ENCODE results near the gene MSRB3.

GRCh38 chr12:65392491-65392890, 114.0 kb downstream of the MSRB3 start:
- TF ChIP-seq, protein P1, sequence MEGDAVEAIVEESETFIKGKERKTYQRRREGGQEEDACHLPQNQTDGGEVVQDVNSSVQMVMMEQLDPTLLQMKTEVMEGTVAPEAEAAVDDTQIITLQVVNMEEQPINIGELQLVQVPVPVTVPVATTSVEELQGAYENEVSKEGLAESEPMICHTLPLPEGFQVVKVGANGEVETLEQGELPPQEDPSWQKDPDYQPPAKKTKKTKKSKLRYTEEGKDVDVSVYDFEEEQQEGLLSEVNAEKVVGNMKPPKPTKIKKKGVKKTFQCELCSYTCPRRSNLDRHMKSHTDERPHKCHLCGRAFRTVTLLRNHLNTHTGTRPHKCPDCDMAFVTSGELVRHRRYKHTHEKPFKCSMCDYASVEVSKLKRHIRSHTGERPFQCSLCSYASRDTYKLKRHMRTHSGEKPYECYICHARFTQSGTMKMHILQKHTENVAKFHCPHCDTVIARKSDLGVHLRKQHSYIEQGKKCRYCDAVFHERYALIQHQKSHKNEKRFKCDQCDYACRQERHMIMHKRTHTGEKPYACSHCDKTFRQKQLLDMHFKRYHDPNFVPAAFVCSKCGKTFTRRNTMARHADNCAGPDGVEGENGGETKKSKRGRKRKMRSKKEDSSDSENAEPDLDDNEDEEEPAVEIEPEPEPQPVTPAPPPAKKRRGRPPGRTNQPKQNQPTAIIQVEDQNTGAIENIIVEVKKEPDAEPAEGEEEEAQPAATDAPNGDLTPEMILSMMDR (IDR thresholded peaks at IDR 0.05; ENCODE audit: poor library complexity, severe bottlenecking): no peak
- no peak for TF ChIP-seq POLR2AphosphoS5 (IDR thresholded peaks at IDR 0.05)
- no peak for TF ChIP-seq EZH2 (IDR thresholded peaks at IDR 0.05; ENCODE audit: borderline replicate concordance, insufficient read depth, low read length, poor library complexity, severe bottlenecking)
- TF ChIP-seq TAF1 (IDR thresholded peaks at IDR 0.05; ENCODE audit: low read depth): no peak
